Hair follicular keratinocyte (primary cell): ENCODE data around the gene ZSCAN21. TPM values are rescaled to one million over a fixed set of nuclear protein-coding genes. Genes with fewer than 3 reads are reported as not detected.

Experiments used
- total RNA-seq: library from RNA; depleted of rRNA; stranded (reverse); fragments of >200 nt; gene quantifications from 2 replicates; pipeline ENCODE4 v1.2.3, GENCODE V29; 2015

The ZSCAN21 gene
- 9.1 and 10.7 TPM in 2 replicates for total RNA-seq

DNA sequence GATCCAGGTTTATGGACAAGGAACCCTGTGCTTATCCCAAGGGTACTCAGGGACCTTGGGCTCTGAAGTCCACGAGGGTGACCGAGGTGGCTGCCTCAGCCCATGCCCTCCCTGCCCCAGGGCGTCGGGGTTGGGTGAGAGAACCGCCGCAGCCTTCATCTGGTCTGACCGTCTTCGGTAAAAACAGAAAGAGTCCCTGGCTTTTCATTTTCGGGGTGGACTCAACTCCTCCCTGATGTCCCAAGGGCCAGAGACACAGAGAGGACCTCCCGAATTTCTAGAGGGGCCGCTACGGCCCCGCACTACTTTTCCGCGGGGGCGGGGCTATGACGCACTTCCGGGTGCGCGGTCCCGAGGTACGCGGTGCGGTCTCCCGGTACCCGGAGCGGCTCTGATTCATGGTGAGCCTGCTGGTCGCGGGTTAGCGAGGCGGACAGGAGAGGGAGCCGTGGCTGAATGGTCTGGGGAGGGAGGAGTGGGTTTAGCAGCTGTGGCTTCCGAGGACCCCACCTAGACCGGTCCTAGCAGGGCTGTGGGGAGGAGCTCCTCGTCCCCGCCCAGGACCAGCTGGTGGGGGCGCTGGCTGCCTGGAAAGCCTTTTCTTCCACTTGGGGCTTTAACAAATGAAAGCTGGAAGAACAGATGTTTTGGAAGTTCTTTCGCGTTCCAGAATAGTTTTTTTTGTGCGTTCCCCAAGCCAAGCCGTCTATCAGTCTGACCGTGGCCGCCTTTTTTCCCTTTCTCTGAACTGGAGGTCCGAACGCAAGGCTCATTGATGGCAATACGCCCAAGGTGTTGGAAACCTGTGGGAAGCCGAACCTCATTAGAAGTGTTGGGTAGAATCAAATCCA is at the start of gene ZSCAN21:
TSS of gene ZSCAN21 (plus strand) at position 334 of the 851 bp plus-strand sequence. CDS start 7,233 bp downstream, outside the sequence.

DNA sequence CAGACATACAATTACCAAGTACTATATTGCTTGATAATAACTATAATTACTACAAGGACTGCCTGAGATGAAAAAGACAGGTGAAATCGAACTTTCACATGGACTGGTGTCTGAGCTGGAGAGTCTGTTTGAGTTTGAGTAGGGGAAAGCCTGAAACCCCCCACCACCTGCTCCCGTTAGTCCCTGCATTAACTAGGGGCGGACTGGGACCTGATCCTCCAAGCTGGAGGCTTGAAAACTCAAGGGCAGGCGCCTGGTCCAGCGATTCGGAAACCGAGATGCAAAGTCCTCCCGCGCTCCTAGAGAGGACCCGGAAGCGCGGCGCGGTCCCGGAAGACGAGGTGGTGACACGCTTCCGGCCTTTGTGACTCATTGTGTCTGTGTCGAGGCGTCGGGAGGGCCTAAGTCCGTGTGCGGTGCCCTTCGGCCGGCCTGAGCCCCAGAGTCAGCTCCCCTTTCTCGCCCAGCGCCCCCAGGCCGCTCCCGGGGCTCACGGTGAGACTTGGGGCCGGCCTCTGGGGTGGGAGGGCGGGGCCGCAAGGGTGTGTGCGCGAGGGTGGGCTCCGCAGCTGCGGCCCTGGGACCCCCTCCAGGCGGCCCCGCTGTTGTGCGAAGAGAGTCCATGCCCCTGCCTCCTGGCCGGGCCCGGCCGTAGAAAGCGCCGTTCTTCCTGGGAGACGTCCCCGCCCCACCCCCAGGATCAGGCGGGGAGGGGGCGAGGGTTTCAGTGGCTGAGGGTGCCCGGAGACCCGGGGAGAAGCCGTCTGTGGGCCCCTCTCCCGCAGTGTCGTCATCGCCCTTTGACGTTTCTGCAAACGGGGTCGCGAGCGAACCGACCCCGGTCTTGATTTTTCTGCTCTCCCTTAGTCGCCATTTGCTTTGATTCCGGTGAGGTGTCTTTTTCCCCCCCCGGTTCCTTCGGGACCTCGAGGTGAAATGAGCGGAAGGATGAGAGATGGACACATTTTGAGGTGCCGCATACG is 34.1 kb upstream of the ZSCAN21 start, which contains the start of gene ZKSCAN1:
TSS of gene ZKSCAN1 (plus strand) at position 365 of the 983 bp plus-strand sequence. CDS start 7,911 bp downstream, outside the sequence.

DNA sequence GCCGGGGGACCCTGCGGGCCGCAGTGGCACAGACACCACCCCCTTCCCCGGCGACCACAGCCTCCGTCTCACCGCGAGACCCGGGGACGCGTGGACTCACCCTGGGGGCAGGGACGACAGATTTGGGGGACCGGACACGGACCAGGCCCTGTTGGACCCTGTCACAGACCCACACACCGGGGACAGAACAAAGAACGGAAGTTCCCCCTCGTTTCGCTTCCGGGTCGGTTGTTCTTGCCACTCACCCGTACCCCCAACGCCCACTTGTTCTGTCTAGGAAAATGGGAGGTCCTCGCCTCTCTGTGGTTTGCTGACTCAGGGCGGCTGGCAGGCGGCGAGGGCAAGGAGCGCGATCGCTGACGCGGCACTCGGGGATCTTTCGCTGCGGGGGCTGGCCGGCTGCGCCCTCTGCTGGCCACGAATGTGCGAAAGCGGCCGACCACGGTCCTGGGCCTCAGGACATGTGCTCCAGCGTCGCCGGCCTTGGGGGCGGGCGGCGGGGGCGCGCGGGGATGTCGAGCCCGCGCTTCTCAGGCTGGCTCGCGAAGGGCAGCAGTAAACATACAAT is 32.0 kb downstream of the ZSCAN21 start, which contains the start of gene ZNF3:
TSS of gene ZNF3 (minus strand) at position 189 of the 568 bp plus-strand sequence. CDS start 4,366 bp downstream, outside the sequence.

DNA sequence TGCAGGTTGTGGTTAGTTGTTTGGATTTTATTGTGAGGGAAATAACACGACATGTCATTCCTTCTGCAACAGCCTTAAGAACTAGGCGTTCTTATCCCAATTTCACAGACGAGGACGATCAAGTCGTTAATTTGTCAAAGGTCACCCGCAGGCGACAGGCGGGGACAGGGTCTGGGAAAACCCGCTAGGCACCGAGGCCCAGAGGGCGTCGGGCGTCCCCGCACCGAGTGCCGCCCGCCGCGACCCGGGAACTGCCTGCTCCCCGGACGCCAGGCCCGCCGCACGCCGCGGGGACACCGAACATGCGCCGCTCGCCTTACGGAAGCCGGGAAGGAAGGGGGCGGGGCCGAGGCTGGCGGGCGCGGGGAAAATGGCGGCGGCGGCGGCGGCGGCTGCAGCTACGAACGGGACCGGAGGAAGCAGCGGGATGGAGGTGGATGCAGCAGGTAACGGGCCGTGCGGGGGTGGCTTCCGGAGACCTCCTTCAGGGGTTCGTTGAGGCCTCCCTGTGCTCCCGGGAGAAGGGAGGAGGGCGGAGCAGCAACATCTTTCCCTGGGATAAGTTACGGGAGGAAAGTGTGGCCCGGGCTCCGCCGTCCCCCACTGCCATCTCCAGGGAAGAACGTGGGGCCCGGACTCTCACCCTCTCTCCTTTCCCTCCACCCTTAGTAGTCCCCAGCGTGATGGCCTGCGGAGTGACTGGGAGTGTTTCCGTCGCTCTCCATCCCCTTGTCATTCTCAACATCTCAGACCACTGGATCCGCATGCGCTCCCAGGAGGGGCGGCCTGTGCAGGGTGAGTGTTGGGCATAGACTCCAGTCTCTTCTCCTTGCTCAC is 39.3 kb downstream of the ZSCAN21 start, which contains the start of gene COPS6:
TSS of gene COPS6 (plus strand) at position 349 of the 837 bp plus-strand sequence. CDS start at position 371, 22 bp downstream.

DNA sequence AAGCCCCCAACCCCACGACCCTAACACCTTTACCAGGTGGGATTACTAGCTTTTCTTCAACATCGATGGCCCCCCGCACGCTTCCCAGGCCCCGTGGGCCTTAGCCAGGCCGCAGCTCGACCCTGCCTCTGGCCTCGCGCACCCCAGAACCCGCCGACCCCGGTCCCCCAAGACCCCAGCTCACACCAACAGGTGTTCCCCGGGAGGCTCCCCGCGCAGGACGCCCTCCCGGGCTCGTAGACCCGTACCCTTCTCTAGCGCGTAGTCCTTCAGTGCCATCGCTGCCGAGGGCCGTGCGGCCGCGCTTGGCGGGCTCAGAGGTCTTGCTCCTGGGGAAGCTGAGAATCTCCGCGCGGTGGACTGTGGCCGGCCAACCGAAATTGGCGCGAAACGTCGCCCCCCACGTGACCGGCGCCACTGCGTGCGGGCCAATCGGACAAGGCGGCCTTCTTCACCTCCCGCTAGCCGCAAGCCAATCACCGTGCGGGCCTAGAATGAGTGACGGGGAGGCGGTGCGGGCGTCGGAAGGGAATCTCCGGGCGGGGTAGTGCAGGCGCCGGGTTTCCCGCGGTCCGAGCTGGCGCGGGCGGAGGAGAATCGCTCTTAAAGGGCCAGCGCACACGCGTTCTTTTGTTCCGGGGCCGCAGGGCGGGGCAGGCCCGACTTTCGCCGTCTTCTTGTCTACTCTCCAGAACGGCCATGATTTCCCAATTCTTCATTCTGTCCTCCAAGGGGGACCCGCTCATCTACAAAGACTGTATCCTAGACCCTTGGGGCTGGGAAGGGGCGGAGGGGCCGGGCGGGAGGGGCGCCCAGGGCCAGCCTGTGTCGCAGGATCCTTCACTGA is 51.7 kb downstream of the ZSCAN21 start, which contains the start of the genes AP4M1 and MCM7:
TSS of gene AP4M1 (plus strand) at position 628 of the 847 bp plus-strand sequence. CDS start at position 700, 72 bp downstream.
TSS of gene MCM7 (minus strand) at position 382 of the 847 bp plus-strand sequence. CDS start at position 279, 103 bp downstream.

Other genes with a start within 250 kb of the ZSCAN21 start
- gene CYP3A43, start 221.8 kb upstream of the ZSCAN21 start, total RNA-seq = not detected in 2 replicates
- not detected in 2 replicates for gene OR2AE1, start 172.7 kb upstream of the ZSCAN21 start, total RNA-seq
- gene TRIM4, start 130.2 kb upstream of the ZSCAN21 start, total RNA-seq = 12.5 and 21.3 TPM in 2 replicates
- not detected in 2 replicates for gene GJC3, start 120.2 kb upstream of the ZSCAN21 start, total RNA-seq
- gene AZGP1, start 73.7 kb upstream of the ZSCAN21 start, total RNA-seq = 0.39 TPM in 1 of 2 replicates, not detected in the other
- gene ZKSCAN1, start 34.2 kb upstream of the ZSCAN21 start, total RNA-seq = 18.6 and 21.3 TPM in 2 replicates
- 10.3 and 11.4 TPM in 2 replicates for gene ZNF3, start 31.9 kb downstream of the ZSCAN21 start, total RNA-seq
- 52.7 and 64.4 TPM in 2 replicates for gene COPS6, start 39.2 kb downstream of the ZSCAN21 start, total RNA-seq
- 63.3 and 194 TPM in 2 replicates for gene MCM7, start 51.6 kb downstream of the ZSCAN21 start, total RNA-seq
- 8.4 and 12.8 TPM in 2 replicates for gene AP4M1, start 51.9 kb downstream of the ZSCAN21 start, total RNA-seq
- 59.5 and 65.9 TPM in 2 replicates for gene TAF6, start 69.6 kb downstream of the ZSCAN21 start, total RNA-seq
- 10.3 and 11.2 TPM in 2 replicates for gene CNPY4, start 69.9 kb downstream of the ZSCAN21 start, total RNA-seq
- 1.2 and 1.8 TPM in 2 replicates for gene MBLAC1, start 77.2 kb downstream of the ZSCAN21 start, total RNA-seq
- 135 and 222 TPM in 2 replicates for gene LAMTOR4, start 99.1 kb downstream of the ZSCAN21 start, total RNA-seq
- gene TRAPPC14, start 108.9 kb downstream of the ZSCAN21 start, total RNA-seq = 8.4 and 9.6 TPM in 2 replicates
- gene GAL3ST4, start 118.8 kb downstream of the ZSCAN21 start, total RNA-seq = 3.0 and 3.5 TPM in 2 replicates
- 0.30 and 1.1 TPM in 2 replicates for gene GPC2, start 127.6 kb downstream of the ZSCAN21 start, total RNA-seq
- gene STAG3, start 128.1 kb downstream of the ZSCAN21 start, total RNA-seq = 0.04 TPM in 1 of 2 replicates, not detected in the other
- gene PVRIG, start 170.2 kb downstream of the ZSCAN21 start, total RNA-seq = not detected in 2 replicates